K562 (cell line): ENCODE data around the gene SH3BP4. TPM values are rescaled to one million over a fixed set of nuclear protein-coding genes. Genes with fewer than 3 reads are reported as not detected.

Source experiments
- ATAC-seq: fragments of 200-7000 bp; cut with Tn5 transposase; 3 replicates; pipeline ENCODE4 v1.9.1; 2020; ENCODE audit warnings: moderate library complexity
- BruUV-seq: library from RNA; stranded (reverse); fragments of 400-500 nt; replicated peaks from 2 replicates; lab custom pipeline; 2021; lab: Mats Ljungman, UMichigan
- CTCF ChIA-PET: fragments of 300-600 bp; formaldehyde crosslinking; extraction: SDS; loops from one replicate; lab custom pipeline; 2021; ENCODE audit warnings: low intra/inter-chr PET ratio; lab: Yijun Ruan, JAX
- POLR2A ChIA-PET: fragments of 300-600, 350-650 bp; sonication (Branson Sonifier 250); formaldehyde crosslinking; extraction: SDS; loops from one replicate; lab custom pipeline; 2021; ENCODE audit warnings: antibody characterized with exemption, inconsistent platforms; lab: Yijun Ruan, JAX
- DNase-seq, 4 experiments: peaks; one replicate each; pipeline versions ENCODE4 v3.0.0 to v3.0.0-alpha.2; 2011 to 2018; ENCODE audit warnings: low spot score in 3 of 4, mixed read lengths in 3 of 4; ENCODE audit errors: extremely low read depth in 1 of 4
- FAIRE-seq: peaks from 2 replicates; lab custom pipeline; 2011; peaks lifted over from hg19 to GRCh38; lab: Jason Lieb, UNC
- H2AFZ ChIP-seq: 2 replicates; pipeline ENCODE4 v1.6.0; 2011; ENCODE audit warnings: low read depth, low read length, control low read depth, inconsistent platforms
- H3K27ac ChIP-seq: fragments of 200-600 bp; 3 replicates; pipeline ENCODE4 v1.8.0; 2011; ENCODE audit warnings: low read depth, mild to moderate bottlenecking, control low read depth, inconsistent platforms, low read length, moderate library complexity, mixed read lengths; ENCODE audit errors: extremely low read depth
- H3K27me3 ChIP-seq, 2 experiments: fragments of 300-600 bp in 1 of 2; 2 replicates in 1 of 2; 3 replicates in 1 of 2; pipeline versions ENCODE4 v1.6.0 to v1.8.0; 2011; ENCODE audit warnings: inconsistent platforms in 2 of 2, low read length in 2 of 2, mild to moderate bottlenecking in 1 of 2, mixed read lengths in 1 of 2, moderate library complexity in 1 of 2; ENCODE audit not compliant: control insufficient read depth in 2 of 2, insufficient read depth in 2 of 2
- H3K36me3 ChIP-seq: fragments of 300-600 bp; 3 replicates; pipeline ENCODE4 v1.8.0; 2011; ENCODE audit warnings: mild to moderate bottlenecking, low read length, inconsistent platforms; ENCODE audit not compliant: control insufficient read depth, insufficient read depth
- H3K4me1 ChIP-seq, 2 experiments: fragments of 200-600 bp in 1 of 2; replicated peaks in 1 of 2; 2 replicates in 1 of 2; 3 replicates in 1 of 2; pipeline versions ENCODE4 v1.5.1 to v1.8.0; 2011; ENCODE audit warnings: inconsistent platforms in 2 of 2, low read length in 2 of 2, mild to moderate bottlenecking in 1 of 2, mixed read lengths in 1 of 2, moderate library complexity in 1 of 2; ENCODE audit not compliant: control insufficient read depth in 2 of 2, insufficient read depth in 2 of 2
- H3K4me2 ChIP-seq: 2 replicates; pipeline ENCODE4 v1.6.1; 2011; ENCODE audit warnings: low read length, control low read depth, inconsistent platforms, mixed read lengths; ENCODE audit not compliant: insufficient read depth
- H3K4me3 ChIP-seq: fragments of 200-600 bp; sonication (generic), shearing (Covaris generic); 2 replicates; pipeline ENCODE4 v1.5.1; 2016; ENCODE audit warnings: control low read depth, inconsistent platforms
- H3K79me2 ChIP-seq: fragments of 200-600 bp; 3 replicates; pipeline ENCODE4 v1.8.0; 2011; ENCODE audit warnings: low read length, inconsistent platforms; ENCODE audit not compliant: control insufficient read depth, insufficient read depth
- H3K9ac ChIP-seq, 2 experiments: 2 replicates each; pipeline versions ENCODE4 v1.6.0 to v1.6.1; 2011; ENCODE audit warnings: low read depth in 2 of 2, low read length in 2 of 2, control low read depth in 1 of 2, inconsistent platforms in 1 of 2, mild to moderate bottlenecking in 1 of 2, mixed read lengths in 1 of 2; ENCODE audit not compliant: insufficient read depth in 1 of 2
- H3K9me1 ChIP-seq: one replicate; pipeline ENCODE4 v1.6.0; 2011; ENCODE audit warnings: inconsistent platforms, mild to moderate bottlenecking, low read length, moderate library complexity; ENCODE audit not compliant: control insufficient read depth, insufficient read depth
- H3K9me3 ChIP-seq: replicated peaks from 2 replicates; pipeline ENCODE4 v1.5.1; 2011; ENCODE audit warnings: low read depth, low read length, inconsistent platforms; ENCODE audit not compliant: control insufficient read depth, insufficient read depth
- H4K20me1 ChIP-seq: replicated peaks from 2 replicates; pipeline ENCODE4 v1.6.1; 2011; ENCODE audit warnings: low read length, inconsistent platforms, mixed read lengths; ENCODE audit not compliant: control insufficient read depth, insufficient read depth
- ADNP ChIP-seq: fragments of 200-800 bp; sonication (Bioruptor generic); IDR thresholded peaks from 2 replicates; pipeline ENCODE4 v1.6.1; 2016; ENCODE audit warnings: missing genetic modification characterization, missing compliant biosample characterization
- FOXM1 ChIP-seq, 2 experiments: fragments of 450-650 bp in 1 of 2; sonication (generic) in 1 of 2; formaldehyde crosslinking in 1 of 2; IDR thresholded peaks; 2 replicates each; pipeline versions ENCODE4 v1.6.1 to v1.9.0; 2017 to 2022; ENCODE audit warnings: low read depth in 2 of 2, mild to moderate bottlenecking in 2 of 2, missing genetic modification reagents in 1 of 2, moderate library complexity in 1 of 2
- HMGN3 ChIP-seq: IDR thresholded peaks from 2 replicates; pipeline ENCODE4 v1.6.1; 2011; ENCODE audit warnings: borderline replicate concordance, low read depth, mild to moderate bottlenecking, mixed read lengths, low read length; ENCODE audit not compliant: insufficient read length; ENCODE audit errors: extremely low read depth
- TAF9B ChIP-seq: fragments of 450-650 bp; IDR thresholded peaks from 2 replicates; pipeline ENCODE4 v1.6.1; 2018; ENCODE audit warnings: mild to moderate bottlenecking; ENCODE audit not compliant: partially characterized antibody
- TCF3 ChIP-seq: sonication (generic); formaldehyde crosslinking; IDR thresholded peaks from 2 replicates; pipeline ENCODE4 v1.4.0; 2020; ENCODE audit warnings: mild to moderate bottlenecking, missing genetic modification reagents
- ZFPM2 ChIP-seq: fragments of 250-450 bp; sonication (Bioruptor Pico); IDR thresholded peaks from 2 replicates; pipeline ENCODE4 v1.5.1; 2022; ENCODE audit warnings: mild to moderate bottlenecking
- WGBS: fragments of 100-300 bp; shearing (Covaris generic); methylation state at CpG from one replicate; pipeline ENCODE4 v1.1.6; 2016; ENCODE audit warnings: low coverage, mixed read lengths; ENCODE audit not compliant: insufficient coverage; ENCODE audit errors: missing lambda C conversion rate; 5-methylcytosine and 5-hydroxymethylcytosine counted together
- in situ Hi-C: fragments of 300-500 bp; cut with MboI; formaldehyde crosslinking; loops from 4 replicates; pipeline ENCODE4 v1.15.0; 2018; ENCODE audit warnings: inconsistent platforms, mixed read lengths
- intact Hi-C: fragments of 100-400 bp; cut with micrococcal nuclease; formaldehyde crosslinking; loops from 2 replicates; pipeline ENCODE4 v1.14.2; 2022
- polyA plus RNA-seq, 8 experiments: library from polyadenylated mRNA; depleted of rRNA in 4 of 8; stranded (reverse) in 5 of 8; unstranded in 3 of 8; fragments of >200 nt; fragmentation: Nextera tagmentation in 2 of 8; fragmentation: Illumina TruSeq in 1 of 8; extraction: Ambion mirVana in 2 of 8; extraction: Trizol in 1 of 8; gene quantifications; 2 replicates each; pipeline versions ENCODE4 v1.2.1 to v1.2.3, GENCODE V29; 2011 to 2014; ENCODE audit warnings: inconsistent platforms in 1 of 8, missing spikeins in 1 of 8
- total RNA-seq, 7 experiments: library from RNA; depleted of rRNA in 6 of 7; stranded (reverse); fragments of >200 nt in 6 of 7; fragmentation: Illumina TruSeq in 2 of 7; extraction: Trizol in 2 of 7; gene quantifications; 2 replicates each; pipeline versions ENCODE4 v1.2.1 to v1.2.3, GENCODE V29; 2011 to 2021; ENCODE audit warnings: low replicate concordance in 1 of 7
- TF ChIP-seq, protein P1 (sequence below): conservative IDR thresholded peaks from 2 replicates; pipeline ENCODE4 v1.6.1; 2011; ENCODE audit warnings: low read depth, mild to moderate bottlenecking, low read length; ENCODE audit not compliant: control insufficient read depth
- TF ChIP-seq, protein P2 (sequence below): fragments of 450-650 bp; IDR thresholded peaks from 2 replicates; pipeline ENCODE4 v1.6.1; 2016; ENCODE audit warnings: low read depth
- TF ChIP-seq, protein P3 (sequence below): fragments of 250-450 bp; sonication (Bioruptor Pico); IDR thresholded peaks from 2 replicates; pipeline ENCODE4 v1.8.0; 2022; ENCODE audit warnings: moderate library complexity, mild to moderate bottlenecking, inconsistent platforms

SH3BP4 gene
- total and polyA plus RNA-seq, 9 of the 15 experiments (the other 6 are each of a cell fraction or from before 2014, with no cell fraction given) = 0.03 to 0.28 (median 0.27) TPM; not detected in 6

DNA sequence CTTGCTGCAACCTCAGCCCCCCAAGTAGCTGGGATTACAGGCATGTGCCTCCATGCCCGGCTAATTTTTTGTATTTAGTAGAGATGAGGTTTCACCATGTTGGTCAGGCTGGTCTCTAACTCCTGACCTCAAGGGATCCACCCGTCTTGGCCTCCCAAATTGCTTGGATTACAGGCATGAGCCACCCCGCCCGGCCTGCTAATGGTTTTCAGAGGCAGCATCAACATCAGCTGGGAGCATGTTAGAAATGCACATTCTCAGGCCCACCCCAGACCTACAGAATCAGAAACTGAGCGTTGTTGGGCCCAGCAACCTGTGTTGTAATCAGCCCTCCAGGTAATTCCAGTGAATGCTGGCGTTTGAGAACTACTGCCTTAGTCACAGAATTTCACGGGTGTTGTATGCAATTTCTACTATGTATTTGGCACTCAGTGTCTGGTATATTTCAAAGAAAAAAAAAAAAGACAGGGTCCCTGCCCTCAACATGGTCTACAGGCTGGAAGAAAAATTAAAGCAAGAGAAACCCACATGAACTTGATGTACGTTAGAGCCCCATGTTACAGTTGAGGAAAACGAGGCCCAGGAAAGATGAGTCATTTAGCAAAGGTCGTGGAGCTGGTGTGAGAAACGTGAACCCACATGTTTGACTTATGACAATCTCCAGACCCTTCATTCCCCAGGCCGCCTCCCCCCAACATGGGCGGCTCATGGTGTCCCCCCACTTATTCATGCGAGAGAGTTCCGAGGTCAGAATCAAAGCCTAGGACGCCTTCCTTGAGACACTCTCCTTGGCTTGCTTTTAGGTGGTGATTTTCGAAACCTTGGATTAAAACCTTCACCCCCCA lies 35.3 kb downstream of the SH3BP4 start:
- Histone ChIP-seq H3K4me3 (no peak overlapping the region), H3K4me2 (no peak overlapping the region), H3K27me3 (peaks cover 0 to 17% of the 10 kb centered on the region in 2 experiments; a peak in 2 of 5 replicates), H3K4me1 (no peaks in the 10 kb centered on the region), H3K79me2 (no peaks in the 10 kb centered on the region), H3K9ac (no peak overlapping the region), H2AFZ (no peak overlapping the region), H3K9me1 (no peaks in the 10 kb centered on the region), H3K9me3 (no peaks in the 10 kb centered on the region), H3K27ac (no peak overlapping the region), H4K20me1 (no peaks in the 10 kb centered on the region), H3K36me3 (no peaks in the 10 kb centered on the region)
- in situ Hi-C loops = no loop called here
- intact Hi-C loops = no loop called here
- ChIA-PET POLR2A (no interaction called here), CTCF (no interaction called here)
- no peak for FAIRE-seq
- no peak for DNase-seq
- no peak for ATAC-seq
- WGBS = 1% methylated on average over 15 of the region's 17 CpGs
- BruUV-seq = no TSS peak
- TF ChIP-seq, protein P1, sequence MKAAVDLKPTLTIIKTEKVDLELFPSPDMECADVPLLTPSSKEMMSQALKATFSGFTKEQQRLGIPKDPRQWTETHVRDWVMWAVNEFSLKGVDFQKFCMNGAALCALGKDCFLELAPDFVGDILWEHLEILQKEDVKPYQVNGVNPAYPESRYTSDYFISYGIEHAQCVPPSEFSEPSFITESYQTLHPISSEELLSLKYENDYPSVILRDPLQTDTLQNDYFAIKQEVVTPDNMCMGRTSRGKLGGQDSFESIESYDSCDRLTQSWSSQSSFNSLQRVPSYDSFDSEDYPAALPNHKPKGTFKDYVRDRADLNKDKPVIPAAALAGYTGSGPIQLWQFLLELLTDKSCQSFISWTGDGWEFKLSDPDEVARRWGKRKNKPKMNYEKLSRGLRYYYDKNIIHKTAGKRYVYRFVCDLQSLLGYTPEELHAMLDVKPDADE = no peak
- TF ChIP-seq, protein P2, sequence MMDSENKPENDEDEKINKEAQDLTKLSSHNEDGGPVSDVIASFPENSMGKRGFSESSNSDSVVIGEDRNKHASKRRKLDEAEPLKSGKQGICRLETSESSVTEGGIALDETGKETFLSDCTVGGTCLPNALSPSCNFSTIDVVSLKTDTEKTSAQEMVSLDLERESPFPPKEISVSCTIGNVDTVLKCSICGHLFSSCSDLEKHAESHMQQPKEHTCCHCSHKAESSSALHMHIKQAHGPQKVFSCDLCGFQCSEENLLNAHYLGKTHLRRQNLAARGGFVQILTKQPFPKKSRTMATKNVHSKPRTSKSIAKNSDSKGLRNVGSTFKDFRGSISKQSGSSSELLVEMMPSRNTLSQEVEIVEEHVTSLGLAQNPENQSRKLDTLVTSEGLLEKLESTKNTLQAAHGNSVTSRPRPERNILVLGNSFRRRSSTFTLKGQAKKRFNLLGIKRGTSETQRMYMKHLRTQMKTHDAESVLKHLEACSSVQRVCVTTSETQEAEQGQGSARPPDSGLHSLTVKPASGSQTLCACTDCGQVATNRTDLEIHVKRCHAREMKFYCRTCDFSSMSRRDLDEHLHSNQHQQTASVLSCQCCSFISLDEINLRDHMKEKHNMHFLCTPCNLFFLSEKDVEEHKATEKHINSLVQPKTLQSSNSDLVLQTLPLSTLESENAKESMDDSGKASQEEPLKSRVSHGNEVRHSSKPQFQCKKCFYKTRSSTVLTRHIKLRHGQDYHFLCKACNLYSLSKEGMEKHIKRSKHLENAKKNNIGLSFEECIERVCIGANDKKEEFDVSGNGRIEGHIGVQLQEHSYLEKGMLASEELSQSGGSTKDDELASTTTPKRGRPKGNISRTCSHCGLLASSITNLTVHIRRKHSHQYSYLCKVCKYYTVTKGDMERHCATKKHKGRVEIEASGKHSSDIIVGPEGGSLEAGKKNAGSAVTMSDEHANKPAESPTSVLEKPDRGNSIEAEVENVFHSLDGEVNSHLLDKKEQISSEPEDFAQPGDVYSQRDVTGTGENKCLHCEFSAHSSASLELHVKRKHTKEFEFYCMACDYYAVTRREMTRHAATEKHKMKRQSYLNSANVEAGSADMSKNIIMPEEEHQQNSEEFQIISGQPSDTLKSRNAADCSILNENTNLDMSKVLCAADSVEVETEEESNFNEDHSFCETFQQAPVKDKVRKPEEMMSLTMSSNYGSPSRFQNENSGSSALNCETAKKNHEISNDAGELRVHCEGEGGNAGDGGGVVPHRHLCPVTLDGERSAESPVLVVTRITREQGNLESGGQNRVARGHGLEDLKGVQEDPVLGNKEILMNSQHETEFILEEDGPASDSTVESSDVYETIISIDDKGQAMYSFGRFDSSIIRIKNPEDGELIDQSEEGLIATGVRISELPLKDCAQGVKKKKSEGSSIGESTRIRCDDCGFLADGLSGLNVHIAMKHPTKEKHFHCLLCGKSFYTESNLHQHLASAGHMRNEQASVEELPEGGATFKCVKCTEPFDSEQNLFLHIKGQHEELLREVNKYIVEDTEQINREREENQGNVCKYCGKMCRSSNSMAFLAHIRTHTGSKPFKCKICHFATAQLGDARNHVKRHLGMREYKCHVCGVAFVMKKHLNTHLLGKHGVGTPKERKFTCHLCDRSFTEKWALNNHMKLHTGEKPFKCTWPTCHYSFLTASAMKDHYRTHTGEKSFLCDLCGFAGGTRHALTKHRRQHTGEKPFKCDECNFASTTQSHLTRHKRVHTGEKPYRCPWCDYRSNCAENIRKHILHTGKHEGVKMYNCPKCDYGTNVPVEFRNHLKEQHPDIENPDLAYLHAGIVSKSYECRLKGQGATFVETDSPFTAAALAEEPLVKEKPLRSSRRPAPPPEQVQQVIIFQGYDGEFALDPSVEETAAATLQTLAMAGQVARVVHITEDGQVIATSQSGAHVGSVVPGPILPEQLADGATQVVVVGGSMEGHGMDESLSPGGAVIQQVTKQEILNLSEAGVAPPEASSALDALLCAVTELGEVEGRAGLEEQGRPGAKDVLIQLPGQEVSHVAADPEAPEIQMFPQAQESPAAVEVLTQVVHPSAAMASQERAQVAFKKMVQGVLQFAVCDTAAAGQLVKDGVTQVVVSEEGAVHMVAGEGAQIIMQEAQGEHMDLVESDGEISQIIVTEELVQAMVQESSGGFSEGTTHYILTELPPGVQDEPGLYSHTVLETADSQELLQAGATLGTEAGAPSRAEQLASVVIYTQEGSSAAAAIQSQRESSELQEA = no peak
- TF ChIP-seq FOXM1 (IDR thresholded peaks at IDR 0.05; ENCODE audit: low read depth) = no peak
- TF ChIP-seq FOXM1 (CRISPR knock-in tag; IDR thresholded peaks at IDR 0.05; ENCODE audit: low read depth) = no peak
- TF ChIP-seq ADNP (tag) = no peak
- no peak for TF ChIP-seq TCF3
- no peak for TF ChIP-seq TAF9B
- TF ChIP-seq, protein P3, sequence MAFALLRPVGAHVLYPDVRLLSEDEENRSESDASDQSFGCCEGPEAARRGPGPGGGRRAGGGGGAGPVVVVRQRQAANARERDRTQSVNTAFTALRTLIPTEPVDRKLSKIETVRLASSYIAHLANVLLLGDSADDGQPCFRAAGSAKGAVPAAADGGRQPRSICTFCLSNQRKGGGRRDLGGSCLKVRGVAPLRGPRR = no peak
- TF ChIP-seq HMGN3 = no peak
- TF ChIP-seq ZFPM2 (CRISPR knock-in tag) = no peak
